Suppressor macrophage treated with lipopolysaccharide for 4 hours (primary cell): Measurements from ENCODE around the gene TM4SF20.
A peak's percentile ranks its signal among the peaks of the same experiment; 100 is the strongest.

Experiments used
- DNase-seq: peaks from one replicate; pipeline ENCODE4 v3.0.0-alpha.2; 2020

The TM4SF20 gene

GRCh38 chr2:227379095-227379494, at the start of gene TM4SF20:
TM4SF20 (minus strand) TSS chr2:227379306; CDS start chr2:227379268, 38 bp downstream.
- DNase-seq: no peak

GRCh38 chr2:227428731-227429285, 49.7 kb upstream of the TM4SF20 start:
- DNase-seq: no peak

GRCh38 chr2:227423656-227424499, 44.8 kb upstream of the TM4SF20 start:
- DNase-seq: no peak

GRCh38 chr2:227420087-227421052, 41.3 kb upstream of the TM4SF20 start:
- DNase-seq: no peak

GRCh38 chr2:227416701-227417100, 37.6 kb upstream of the TM4SF20 start:
- DNase-seq: no peak

GRCh38 chr2:227415538-227416424, 36.7 kb upstream of the TM4SF20 start:
- DNase-seq: peak; percentile 86

GRCh38 chr2:227414846-227415245, 35.7 kb upstream of the TM4SF20 start:
- no peak for DNase-seq

- DNase-seq: no peak
Observed at GRCh38 chr2:227413371-227413770, 34.3 kb upstream of the TM4SF20 start.

- DNase-seq: no peak
Observed at GRCh38 chr2:227412877-227413276, 33.8 kb upstream of the TM4SF20 start.

GRCh38 chr2:227411990-227412350, 32.9 kb upstream of the TM4SF20 start:
- DNase-seq: no peak

- peak; percentile 39 for DNase-seq
Observed at GRCh38 chr2:227411320-227411989, 32.3 kb upstream of the TM4SF20 start.

GRCh38 chr2:227410191-227410590, 31.1 kb upstream of the TM4SF20 start:
- DNase-seq: no peak

- peak; percentile 90 for DNase-seq
Observed at GRCh38 chr2:227407591-227408151, 28.6 kb upstream of the TM4SF20 start.

GRCh38 chr2:227406177-227407031, 27.3 kb upstream of the TM4SF20 start:
- DNase-seq: peak; percentile 59

- peak; percentile 57 for DNase-seq
Observed at GRCh38 chr2:227404585-227405271, 25.6 kb upstream of the TM4SF20 start.

- no peak for DNase-seq
Observed at GRCh38 chr2:227402959-227403358, 23.9 kb upstream of the TM4SF20 start.

GRCh38 chr2:227402321-227402720, 23.2 kb upstream of the TM4SF20 start:
- no peak for DNase-seq

GRCh38 chr2:227401550-227401949, 22.4 kb upstream of the TM4SF20 start:
- DNase-seq: peak; percentile 17
